Sigmoid colon (tissue), 7 donors: ENCODE measurements around the gene SLC31A1. TPM values are rescaled to one million over a fixed set of nuclear protein-coding genes. Genes with fewer than 3 reads are reported as not detected.
"Not testable (repeated sequence)": the region's sequence is repeated elsewhere in the genome, so short reads cannot be mapped to it uniquely, and the experiment has no call there.

Experiments used
- DNase-seq: peaks from one replicate; pipeline ENCODE4 v3.0.0-alpha.2; 2019
- H3K27ac ChIP-seq, 4 donors: fragments of 200-600 bp; sonication (generic); one replicate each; pipeline ENCODE4 v1.5.1; 2016 to 2019; ENCODE audit warnings: mild to moderate bottlenecking in 1 of 4
- H3K27me3 ChIP-seq, 3 donors: fragments of 200-600 bp; sonication (generic); one replicate each; pipeline ENCODE4 v1.5.1; 2019; ENCODE audit warnings: mild to moderate bottlenecking in 1 of 3
- H3K36me3 ChIP-seq, 4 donors: fragments of 200-600 bp; sonication (generic); one replicate each; pipeline ENCODE4 v1.5.1; 2016 to 2019
- H3K4me1 ChIP-seq, 4 donors: fragments of 200-600 bp; sonication (generic); one replicate each; pipeline ENCODE4 v1.5.1; 2017 to 2019
- H3K4me3 ChIP-seq, 4 donors: fragments of 200-600 bp; sonication (generic); one replicate each; pipeline ENCODE4 v1.5.1; 2017 to 2019; ENCODE audit warnings: mild to moderate bottlenecking in 2 of 4, moderate library complexity in 1 of 4
- H3K9me3 ChIP-seq, 4 donors: fragments of 200-600 bp in 3 of 4; sonication (generic) in 3 of 4; one replicate each; pipeline versions ENCODE4 v1.5.1 to v1.6.1; 2013 to 2019
- CTCF ChIP-seq, 4 experiments: fragments of 450-650 bp in 3 of 4; fragments of 200-600 bp in 1 of 4; IDR thresholded peaks; one replicate each; pipeline ENCODE4 v1.5.1; 2016 to 2019; ENCODE audit warnings: antibody characterized with exemption in 4 of 4, mild to moderate bottlenecking in 3 of 4, moderate library complexity in 2 of 4
- EP300 ChIP-seq, 4 donors: sonication (generic); formaldehyde crosslinking; IDR thresholded peaks; one replicate each; pipeline ENCODE4 v1.6.1; 2017; ENCODE audit warnings: antibody characterized with exemption in 4 of 4
- POLR2A ChIP-seq, 2 donors: fragments of 450-650 bp; IDR thresholded peaks; one replicate each; pipeline ENCODE4 v1.6.1; 2016; ENCODE audit warnings: antibody characterized with exemption in 2 of 2, mild to moderate bottlenecking in 2 of 2, moderate library complexity in 2 of 2
- POLR2AphosphoS5 ChIP-seq, 4 donors: sonication (generic); formaldehyde crosslinking; IDR thresholded peaks; one replicate each; pipeline ENCODE4 v1.6.1; 2017; ENCODE audit warnings: antibody characterized with exemption in 4 of 4
- WGBS, 2 donors: extraction: QIAGEN DNeasy Blood & Tissue Kit; methylation state at CpG; one replicate each; pipeline ENCODE4 v1.1.7; 2013; 5-methylcytosine and 5-hydroxymethylcytosine counted together
- intact Hi-C: fragments of 100-400 bp; cut with DNase I; formaldehyde crosslinking; loops from one replicate; pipeline ENCODE4 v1.15.1; 2023
- polyA plus RNA-seq, 3 donors: library from polyadenylated mRNA; stranded (reverse); fragments of 200-250 nt; gene quantifications; one replicate each; pipeline ENCODE4 v1.2.3, GENCODE V29; 2013
- total RNA-seq, 4 donors: library from RNA; depleted of rRNA; stranded (reverse); fragments of >200 nt; gene quantifications; one replicate each; pipeline ENCODE4 v1.1.0, GENCODE V29; 2016
- donor health status: healthy with polysubstance abuse.
- donor health status: Bipolar disorder and iron deficiency.
- donor health status: healthy.

SLC31A1 gene
- total and polyA plus RNA-seq, 7 donors = 4.2 to 28.0 (median 9.1) TPM

DNA sequence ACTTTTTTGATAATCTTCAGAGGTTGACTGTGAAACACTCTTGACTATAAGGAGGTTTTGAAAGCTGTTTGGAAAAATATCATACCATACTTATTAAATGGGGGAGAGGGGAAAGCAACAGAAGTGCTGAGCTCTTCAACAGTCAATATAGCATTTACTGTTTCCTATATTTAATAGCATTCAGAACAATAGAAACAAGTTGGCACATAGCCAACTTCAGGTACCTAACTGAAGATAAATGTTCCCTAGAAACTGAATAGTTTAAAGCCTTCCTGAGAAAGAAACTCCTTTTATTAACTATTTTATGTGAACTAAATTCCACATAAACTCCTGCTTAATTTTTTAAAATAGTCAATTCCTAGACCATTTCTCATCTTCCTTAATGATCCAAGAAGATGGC lies 26.3 kb downstream of the SLC31A1 start:
- H3K36me3 ChIP-seq = no peaks in the 10 kb centered on the region
- TF ChIP-seq POLR2A (IDR thresholded peaks at IDR 0.05) = no peak
- no peak for TF ChIP-seq EP300 (IDR thresholded peaks at IDR 0.05)
- TF ChIP-seq CTCF (IDR thresholded peaks at IDR 0.05) = no peak
- no peak for TF ChIP-seq POLR2AphosphoS5 (IDR thresholded peaks at IDR 0.05)
- H3K9me3 ChIP-seq = no peaks in the 10 kb centered on the region
- intact Hi-C loops = no loop called here
- no peak for DNase-seq
- no peaks in the 10 kb centered on the region for H3K27me3 ChIP-seq
- H3K4me3 ChIP-seq = no peak overlapping the region
- H3K27ac ChIP-seq = no peak overlapping the region
- no peaks in the 10 kb centered on the region for H3K4me1 ChIP-seq

- H3K4me3 ChIP-seq, H3K27me3 ChIP-seq, intact Hi-C loops, DNase-seq, H3K4me1 ChIP-seq, H3K9me3 ChIP-seq, H3K36me3 ChIP-seq, H3K27ac ChIP-seq: not testable (repeated sequence)
- 96 to 99% methylated on average over 2 of the region's 2 CpGs for WGBS, 2 donors
Observed at GRCh38 chr9:113249661-113250060, 28.3 kb downstream of the SLC31A1 start.

- intact Hi-C loops = no loop called here
- Histone ChIP-seq H3K4me3 (no peak overlapping the region), H3K9me3 (no peaks in the 10 kb centered on the region), H3K36me3 (peaks cover 0 to 7% (median 0%) of the 10 kb centered on the region in 4 donors), H3K27ac (no peak overlapping the region), H3K4me1 (no peaks in the 10 kb centered on the region), H3K27me3 (no peaks in the 10 kb centered on the region)
- DNase-seq = no peak
- TF ChIP-seq POLR2A (IDR thresholded peaks at IDR 0.05) = no peak
- TF ChIP-seq POLR2AphosphoS5 (IDR thresholded peaks at IDR 0.05) = no peak
- TF ChIP-seq EP300 (IDR thresholded peaks at IDR 0.05) = no peak
- TF ChIP-seq CTCF (IDR thresholded peaks at IDR 0.05) = no peak
- WGBS, 2 donors = 97 to 100% methylated on average over 2 of the region's 2 CpGs
Observed at GRCh38 chr9:113250807-113251206, 29.5 kb downstream of the SLC31A1 start.

GRCh38 chr9:113254991-113255390 lies 33.6 kb downstream of the SLC31A1 start:
- no peaks in the 10 kb centered on the region for H3K27me3 ChIP-seq
- no peak for DNase-seq
- peaks cover 0 to 40% (median 11%) of the 10 kb centered on the region in 4 donors for H3K36me3 ChIP-seq
- H3K9me3 ChIP-seq = no peaks in the 10 kb centered on the region
- intact Hi-C loops = no loop called here
- WGBS, 2 donors = 97 to 98% methylated on average over 1 of the region's 1 CpG
- H3K27ac ChIP-seq = no peak overlapping the region
- TF ChIP-seq EP300 (IDR thresholded peaks at IDR 0.05) (no peak), POLR2AphosphoS5 (IDR thresholded peaks at IDR 0.05) (no peak), POLR2A (IDR thresholded peaks at IDR 0.05) (no peak), CTCF (IDR thresholded peaks at IDR 0.05) (no peak)
- H3K4me3 ChIP-seq = no peak overlapping the region
- H3K4me1 ChIP-seq = no peaks in the 10 kb centered on the region

- Histone ChIP-seq H3K4me1 (no peaks in the 10 kb centered on the region), H3K27me3 (no peaks in the 10 kb centered on the region), H3K4me3 (no peak overlapping the region), H3K36me3 (peaks cover 0 to 44% (median 14%) of the 10 kb centered on the region in 4 donors), H3K27ac (no peak overlapping the region), H3K9me3 (no peaks in the 10 kb centered on the region)
- WGBS, 2 donors = 89 to 92% methylated on average over 6 of the region's 6 CpGs
- DNase-seq = no peak
- intact Hi-C loops = no loop called here
- TF ChIP-seq POLR2AphosphoS5 (IDR thresholded peaks at IDR 0.05) (no peak), CTCF (IDR thresholded peaks at IDR 0.05) (no peak), EP300 (IDR thresholded peaks at IDR 0.05) (no peak), POLR2A (IDR thresholded peaks at IDR 0.05) (no peak)
Observed at GRCh38 chr9:113255438-113255837, 34.1 kb downstream of the SLC31A1 start.
